Erythroblast (primary cell): ENCODE data around the gene CCDC102B.

Source experiments
- GATA1 ChIP-seq: IDR thresholded peaks from 2 replicates; pipeline ENCODE4 v1.6.1; 2011; ENCODE audit warnings: low read depth, mild to moderate bottlenecking, control low read depth, low read length, moderate library complexity
- POLR2A ChIP-seq: IDR thresholded peaks from 2 replicates; pipeline ENCODE4 v1.6.1; 2011; ENCODE audit warnings: mild to moderate bottlenecking, low read length

- TF ChIP-seq POLR2A (no peak), GATA1 (no peak)
Measured at GRCh38 chr18:69102959-69103358, 305.1 kb downstream of the CCDC102B start.
